B cell (primary cell): ENCODE measurements around the gene EFCC1. TPM values are rescaled to one million over a fixed set of nuclear protein-coding genes. Genes with fewer than 3 reads are reported as not detected.

Experiments
- ATAC-seq: fragments of 200-7000 bp; cut with Tn5 transposase; one replicate; pipeline ENCODE4 v1.10.0; 2021; ENCODE audit warnings: low read depth, mild to moderate bottlenecking, moderate number of reproducible peaks, moderate library complexity
- CTCF ChIA-PET: fragments of 350-600 bp; sonication (Branson Sonifier 250); formaldehyde crosslinking; loops from one replicate; lab custom pipeline; 2021; ENCODE audit warnings: antibody characterized with exemption, inconsistent platforms; lab: Charles Lee
- POLR2A ChIA-PET: fragments of 350-600 bp; sonication (Branson Sonifier 250); formaldehyde crosslinking; loops from one replicate; lab custom pipeline; 2021; ENCODE audit warnings: antibody characterized with exemption; lab: Charles Lee
- DNase-seq: peaks from one replicate; pipeline ENCODE4 v3.0.0; 2013
- H2AFZ ChIP-seq: 2 replicates; pipeline ENCODE4 v1.6.1; 2012; ENCODE audit warnings: mild to moderate bottlenecking, low read depth, low read length; ENCODE audit not compliant: insufficient read depth, poor library complexity, severe bottlenecking
- H3K27ac ChIP-seq, 2 donors: 1 replicate in 1 of 2; 2 replicates in 1 of 2; pipeline ENCODE4 v1.5.1; 2012 to 2013; ENCODE audit warnings: low read length in 2 of 2, mild to moderate bottlenecking in 2 of 2, moderate library complexity in 1 of 2
- H3K27me3 ChIP-seq, 4 experiments: fragments of 200-600 bp in 1 of 4; sonication (generic) in 1 of 4; replicated peaks in 1 of 4; 1 replicate in 2 of 4; 2 replicates in 2 of 4; pipeline versions ENCODE4 v1.6.1 to v1.7.0; 2013 to 2016; ENCODE audit warnings: low read length in 3 of 4, mild to moderate bottlenecking in 2 of 4, mixed read lengths in 1 of 4, moderate library complexity in 1 of 4; ENCODE audit not compliant: insufficient read depth in 4 of 4, control insufficient read depth in 3 of 4; ENCODE audit errors: control extremely low read depth in 1 of 4
- H3K36me3 ChIP-seq, 2 experiments: replicated peaks in 1 of 2; 1 replicate in 1 of 2; 2 replicates in 1 of 2; pipeline versions ENCODE4 v1.6.1 to v1.7.1; 2013; ENCODE audit warnings: low read length in 1 of 2; ENCODE audit not compliant: insufficient read depth in 2 of 2, control insufficient read depth in 1 of 2; ENCODE audit errors: control extremely low read depth in 1 of 2, extremely low read depth in 1 of 2
- H3K4me1 ChIP-seq, 2 donors: fragments of 200-600 bp in 1 of 2; sonication (generic) in 1 of 2; 1 replicate in 1 of 2; 2 replicates in 1 of 2; pipeline versions ENCODE4 v1.5.1 to v1.6.1; 2013 to 2017; ENCODE audit warnings: low read length in 2 of 2; ENCODE audit not compliant: control insufficient read depth in 2 of 2, insufficient read depth in 2 of 2
- H3K4me2 ChIP-seq: replicated peaks from 2 replicates; pipeline ENCODE3; 2012; ENCODE audit warnings: mild to moderate bottlenecking, low read depth, low read length; ENCODE audit not compliant: poor library complexity, severe bottlenecking
- H3K4me3 ChIP-seq, 5 experiments: fragments of 200-600 bp in 1 of 5; sonication (generic) in 1 of 5; 1 replicate in 3 of 5; 2 replicates in 2 of 5; pipeline versions ENCODE4 v1.5.1 to v1.7.0; 2011 to 2016; ENCODE audit warnings: low read length in 4 of 5, mild to moderate bottlenecking in 4 of 5, low read depth in 2 of 5, control low read depth in 1 of 5, moderate library complexity in 1 of 5; ENCODE audit not compliant: insufficient read depth in 1 of 5; ENCODE audit errors: control extremely low read depth in 1 of 5, extremely low read depth in 1 of 5
- H3K79me2 ChIP-seq: fragments of 200-600 bp; sonication (generic); one replicate; pipeline ENCODE4 v1.6.0; 2016; ENCODE audit warnings: low read length; ENCODE audit not compliant: control insufficient read depth, insufficient read depth
- H3K9ac ChIP-seq: fragments of 200-600 bp; sonication (generic); 2 replicates; pipeline ENCODE4 v1.6.1; 2017; ENCODE audit warnings: mild to moderate bottlenecking, low read length, moderate library complexity
- H3K9me3 ChIP-seq, 3 donors: one replicate each; pipeline versions ENCODE4 v1.6.1 to v1.7.1; 2013; ENCODE audit warnings: low read length in 2 of 3; ENCODE audit not compliant: control insufficient read depth in 2 of 3, insufficient read depth in 1 of 3; ENCODE audit errors: control extremely low read depth in 1 of 3
- H4K20me1 ChIP-seq: 2 replicates; pipeline ENCODE4 v1.6.0; 2012; ENCODE audit warnings: mild to moderate bottlenecking, low read length; ENCODE audit not compliant: insufficient read depth, control insufficient read depth, poor library complexity, severe bottlenecking
- H3K27ac Mint-ChIP-seq: one replicate; pipeline ENCODE4 v1.8.0; 2021; ENCODE audit warnings: mixed read lengths
- H3K27me3 Mint-ChIP-seq: one replicate; pipeline ENCODE4 v1.8.0; 2021; ENCODE audit warnings: mixed read lengths
- H3K4me1 Mint-ChIP-seq: one replicate; pipeline ENCODE4 v1.8.0; 2021; ENCODE audit warnings: mixed read lengths
- H3K4me3 Mint-ChIP-seq: one replicate; pipeline ENCODE4 v1.8.0; 2021; ENCODE audit warnings: mixed read lengths
- H3K9me3 Mint-ChIP-seq: one replicate; pipeline ENCODE4 v1.8.0; 2022; ENCODE audit warnings: mixed read lengths; ENCODE audit not compliant: insufficient read depth
- CTCF ChIP-seq: fragments of 200-600 bp; IDR thresholded peaks from one replicate; pipeline ENCODE4 v1.8.0; 2022; ENCODE audit warnings: antibody characterized with exemption, mild to moderate bottlenecking
- EZH2 ChIP-seq: IDR thresholded peaks from 2 replicates; pipeline ENCODE4 v1.6.1; 2012; ENCODE audit warnings: borderline replicate concordance, low read depth, mild to moderate bottlenecking, moderate library complexity, low read length; ENCODE audit not compliant: insufficient read depth, poor library complexity, severe bottlenecking
- WGBS: methylation state at CpG from one replicate; pipeline ENCODE4 v1.1.5; 2013; ENCODE audit warnings: missing lambda C conversion rate; ENCODE audit not compliant: insufficient coverage; 5-methylcytosine and 5-hydroxymethylcytosine counted together
- intact Hi-C: fragments of 100-400 bp; cut with micrococcal nuclease; formaldehyde crosslinking; loops from one replicate; pipeline ENCODE4 v1.10.0; 2022
- polyA plus RNA-seq: library from polyadenylated mRNA; depleted of rRNA; stranded (reverse); fragments of >200 nt; gene quantifications from 2 replicates; pipeline ENCODE4 v1.2.3, GENCODE V29; 2012
- total RNA-seq, 2 donors: library from RNA; stranded (reverse); fragments of 120-200 nt in 1 of 2; gene quantifications; 1 replicate in 1 of 2; 2 replicates in 1 of 2; pipeline versions ENCODE4 v1.2.3 to v1.2.4, GENCODE V29; 2013 to 2022

EFCC1 gene
- total and polyA plus RNA-seq, 2 donors (not counting 1 experiment from before 2014, with no cell fraction given): 0.06 TPM; not detected in 1

- TF ChIP-seq EZH2 (no peak), CTCF (no peak)
- Mint-ChIP-seq H3K27me3 (peaks cover 45% of the 10 kb centered on the region), H3K4me1 (peaks cover 20% of the 10 kb centered on the region), H3K27ac (no peak overlapping the region), H3K9me3 (no peaks in the 10 kb centered on the region), H3K4me3 (no peak overlapping the region)
- ChIA-PET POLR2A (no interaction called here), CTCF (interaction anchor here (0.6 to 2.4 kb wide), 2 partner anchors 11 to 1324 kb away, joined by 3 to 15 read pairs; no protein-coding TSS in a partner anchor)
- ATAC-seq: no peak
- Histone ChIP-seq H3K4me2 (no peak overlapping the region), H3K79me2 (no peaks in the 10 kb centered on the region), H3K36me3 (no peaks in the 10 kb centered on the region), H3K27ac (no peak overlapping the region), H3K9me3 (peaks cover 0 to 20% (median 0%) of the 10 kb centered on the region in 3 donors), H3K4me1 (peaks cover 30 to 31% of the 10 kb centered on the region in 2 donors), H2AFZ (no peak overlapping the region), H3K4me3 (no peak overlapping the region), H3K27me3 (peaks cover 0 to 44% (median 23%) of the 10 kb centered on the region in 4 experiments), H4K20me1 (no peaks in the 10 kb centered on the region), H3K9ac (no peak overlapping the region)
- DNase-seq: no peak
- intact Hi-C loops: no loop called here
- WGBS: 98% methylated on average over 4 of the region's 4 CpGs
These were observed 4.6 kb downstream of the EFCC1 start for GRCh38 chr3:129005526-129006303.

- H3K4me3 Mint-ChIP-seq: no peak overlapping the region
- H3K4me1 Mint-ChIP-seq: peaks cover 18% of the 10 kb centered on the region
- Histone ChIP-seq H3K79me2 (no peaks in the 10 kb centered on the region), H4K20me1 (no peaks in the 10 kb centered on the region), H3K9ac (no peak overlapping the region), H3K4me1 (peaks cover 19 to 20% of the 10 kb centered on the region in 2 donors), H3K27ac (no peak overlapping the region), H3K36me3 (no peaks in the 10 kb centered on the region), H3K4me2 (no peak overlapping the region), H3K4me3 (no peak overlapping the region), H2AFZ (no peak overlapping the region), H3K27me3 (peaks cover 0 to 32% (median 19%) of the 10 kb centered on the region in 4 experiments), H3K9me3 (peaks cover 0 to 14% (median 0%) of the 10 kb centered on the region in 3 donors)
- ChIA-PET POLR2A (no interaction called here), CTCF (interaction anchor here (0.6 to 2.8 kb wide), 4 partner anchors 9 to 133 kb away, joined by 3 to 9 read pairs (median 5); no protein-coding TSS in a partner anchor)
- intact Hi-C loops: no loop called here
- 85% methylated on average over 3 of the region's 3 CpGs for WGBS
- DNase-seq (no peak), ATAC-seq (no peak)
- H3K9me3 Mint-ChIP-seq: no peaks in the 10 kb centered on the region
- peaks cover 42% of the 10 kb centered on the region for H3K27me3 Mint-ChIP-seq
- no peak overlapping the region for H3K27ac Mint-ChIP-seq
- no peak for TF ChIP-seq EZH2
- TF ChIP-seq CTCF: no peak
These were observed 5.8 kb downstream of the EFCC1 start for GRCh38 chr3:129006864-129007263.
